Measurements from ENCODE around the gene ACTR3.

The ACTR3 gene

DNA sequence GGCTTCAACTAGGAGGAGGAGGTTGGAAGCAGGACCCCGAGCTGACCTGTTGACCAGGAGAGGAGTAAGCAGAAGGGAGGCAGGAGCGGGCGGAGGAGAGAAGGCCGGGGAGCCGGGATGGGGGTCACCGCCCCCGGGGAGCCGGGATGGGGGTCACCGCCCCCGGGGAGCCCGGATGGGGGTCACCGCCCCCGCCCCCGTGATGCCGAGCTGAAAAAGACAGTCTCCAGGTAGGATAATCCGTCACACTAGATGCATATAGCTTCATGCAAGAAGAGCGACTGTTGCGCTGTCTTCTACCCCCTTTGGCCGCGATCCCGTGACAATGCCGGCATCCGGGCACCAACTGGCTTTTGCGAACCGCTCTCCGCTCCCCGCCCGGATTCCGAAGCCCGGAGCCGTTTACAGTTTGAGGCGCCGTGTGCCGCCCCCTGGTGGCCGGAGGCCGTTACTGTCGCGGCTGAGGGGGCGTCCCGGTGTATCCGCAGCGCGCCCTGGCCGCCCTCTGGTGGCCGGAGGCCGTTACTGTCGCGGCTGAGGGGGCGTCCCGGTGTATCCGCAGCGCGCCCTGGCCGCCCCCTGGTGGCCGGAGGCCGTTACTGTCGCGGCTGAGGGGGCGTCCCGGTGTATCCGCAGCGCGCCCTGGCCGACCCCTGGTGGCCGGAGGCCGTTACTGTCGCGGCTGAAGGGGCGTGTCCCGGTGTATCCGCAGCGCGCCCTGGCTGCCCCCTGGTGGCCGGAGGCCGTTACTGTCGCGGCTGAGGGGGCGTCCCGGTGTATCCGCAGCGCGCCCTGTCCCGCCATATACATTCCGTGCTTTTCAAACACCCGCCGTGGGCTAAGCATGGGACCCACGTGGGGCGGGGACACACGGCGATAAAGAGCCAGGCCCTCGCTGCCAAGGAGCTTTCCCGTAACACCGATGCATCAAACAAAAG, 89.6 kb downstream of the ACTR3 start:
- POLR2A ChIA-PET: no interaction called here
- CTCF ChIA-PET: interaction anchor here (0.7 to 2.5 kb wide), 7 partner anchors 10 to 799 kb away, joined by 3 to 11 read pairs (median 4); no protein-coding TSS in a partner anchor
- H3K4me3 ChIP-seq (ENCODE audit: control insufficient read depth in 1 of 7, extremely low read depth in 1 of 7, insufficient read depth in 4 of 7, low read depth in 2 of 7, low read length in 6 of 7): no peak overlapping the region
- peaks cover 0 to 6% (median 2%) of the 10 kb centered on the region in 5 experiments for H3K9me3 ChIP-seq (ENCODE audit: control extremely low read depth in 1 of 5, control insufficient read depth in 4 of 5, insufficient read depth in 2 of 5, low read depth in 1 of 5, low read length in 4 of 5)
- H3K4me1 ChIP-seq (ENCODE audit: control extremely low read depth in 1 of 4, control insufficient read depth in 4 of 4, insufficient read depth in 4 of 4, low read length in 3 of 4): peaks cover 0 to 17% (median 4%) of the 10 kb centered on the region in 4 experiments
- peak; percentile 15 to 53 (median 42) for DNase-seq
- 65% methylated on average over 66 of the region's 93 CpGs for WGBS (ENCODE audit: insufficient coverage)
- no peaks in the 10 kb centered on the region for H3K36me3 ChIP-seq (ENCODE audit: control insufficient read depth in 4 of 4, insufficient read depth in 4 of 4, low read length in 3 of 4)
- H3K27ac ChIP-seq (ENCODE audit: insufficient read depth in 1 of 2, low read depth in 1 of 2, low read length in 2 of 2, poor library complexity in 1 of 2, severe bottlenecking in 2 of 2): no peak overlapping the region
- H3K27me3 ChIP-seq (replicated peaks in 2 of 5; ENCODE audit: control insufficient read depth in 4 of 5, insufficient read depth in 5 of 5, low read length in 4 of 5): no peaks in the 10 kb centered on the region

GRCh38 chr2:113980946-113981345, 91.1 kb downstream of the ACTR3 start:
- H3K36me3 ChIP-seq (ENCODE audit: control insufficient read depth in 4 of 4, insufficient read depth in 4 of 4, low read length in 3 of 4): no peaks in the 10 kb centered on the region
- peak in 2 of 3 donors; percentile 14 to 39 for DNase-seq
- 95% methylated on average over 2 of the region's 4 CpGs for WGBS (ENCODE audit: insufficient coverage)
- H3K9me3 ChIP-seq (ENCODE audit: control extremely low read depth in 1 of 5, control insufficient read depth in 4 of 5, insufficient read depth in 2 of 5, low read depth in 1 of 5, low read length in 4 of 5): peaks cover 0 to 6% (median 2%) of the 10 kb centered on the region in 5 experiments
- H3K27ac ChIP-seq (ENCODE audit: insufficient read depth in 1 of 2, low read depth in 1 of 2, low read length in 2 of 2, poor library complexity in 1 of 2, severe bottlenecking in 2 of 2): no peak overlapping the region
- ChIA-PET POLR2A (no interaction called here), CTCF (interaction anchor here (1.0 to 1.1 kb wide), 2 partner anchors 15 to 258 kb away, joined by 3 read pairs; no protein-coding TSS in a partner anchor)
- H3K27me3 ChIP-seq (replicated peaks in 2 of 5; ENCODE audit: control insufficient read depth in 4 of 5, insufficient read depth in 5 of 5, low read length in 4 of 5): no peaks in the 10 kb centered on the region
- no peak overlapping the region for H3K4me3 ChIP-seq (ENCODE audit: control insufficient read depth in 1 of 7, extremely low read depth in 1 of 7, insufficient read depth in 4 of 7, low read depth in 2 of 7, low read length in 6 of 7)
- peaks cover 0 to 17% (median 4%) of the 10 kb centered on the region in 4 experiments for H3K4me1 ChIP-seq (ENCODE audit: control extremely low read depth in 1 of 4, control insufficient read depth in 4 of 4, insufficient read depth in 4 of 4, low read length in 3 of 4)

- CTCF ChIA-PET: no interaction called here
- POLR2A ChIA-PET: no interaction called here
- Histone ChIP-seq H3K4me1 (ENCODE audit: control extremely low read depth in 1 of 4, control insufficient read depth in 4 of 4, insufficient read depth in 4 of 4, low read length in 3 of 4) (peaks cover 0 to 12% (median 1%) of the 10 kb centered on the region in 4 experiments), H3K36me3 (ENCODE audit: control insufficient read depth in 4 of 4, insufficient read depth in 4 of 4, low read length in 3 of 4) (no peaks in the 10 kb centered on the region), H3K4me3 (ENCODE audit: control insufficient read depth in 1 of 7, extremely low read depth in 1 of 7, insufficient read depth in 4 of 7, low read depth in 2 of 7, low read length in 6 of 7) (no peak overlapping the region), H3K9me3 (ENCODE audit: control extremely low read depth in 1 of 5, control insufficient read depth in 4 of 5, insufficient read depth in 2 of 5, low read depth in 1 of 5, low read length in 4 of 5) (peaks cover 0 to 6% (median 2%) of the 10 kb centered on the region in 5 experiments), H3K27ac (ENCODE audit: insufficient read depth in 1 of 2, low read depth in 1 of 2, low read length in 2 of 2, poor library complexity in 1 of 2, severe bottlenecking in 2 of 2) (no peak overlapping the region), H3K27me3 (replicated peaks in 2 of 5; ENCODE audit: control insufficient read depth in 4 of 5, insufficient read depth in 5 of 5, low read length in 4 of 5) (no peaks in the 10 kb centered on the region)
- no peak for DNase-seq
- WGBS (ENCODE audit: insufficient coverage): 86% methylated on average over 2 of the region's 8 CpGs
Measured at GRCh38 chr2:113981404-113982134, 91.7 kb downstream of the ACTR3 start.

- Histone ChIP-seq H3K4me3 (ENCODE audit: control insufficient read depth in 1 of 7, extremely low read depth in 1 of 7, insufficient read depth in 4 of 7, low read depth in 2 of 7, low read length in 6 of 7) (no peak overlapping the region), H3K4me1 (ENCODE audit: control extremely low read depth in 1 of 4, control insufficient read depth in 4 of 4, insufficient read depth in 4 of 4, low read length in 3 of 4) (no peaks in the 10 kb centered on the region), H3K27ac (ENCODE audit: insufficient read depth in 1 of 2, low read depth in 1 of 2, low read length in 2 of 2, poor library complexity in 1 of 2, severe bottlenecking in 2 of 2) (no peak overlapping the region), H3K27me3 (replicated peaks in 2 of 5; ENCODE audit: control insufficient read depth in 4 of 5, insufficient read depth in 5 of 5, low read length in 4 of 5) (peaks cover 0 to 6% (median 0%) of the 10 kb centered on the region in 5 experiments), H3K9me3 (ENCODE audit: control extremely low read depth in 1 of 5, control insufficient read depth in 4 of 5, insufficient read depth in 2 of 5, low read depth in 1 of 5, low read length in 4 of 5) (peaks cover 0 to 1% (median 0%) of the 10 kb centered on the region in 5 experiments), H3K36me3 (ENCODE audit: control insufficient read depth in 4 of 4, insufficient read depth in 4 of 4, low read length in 3 of 4) (no peaks in the 10 kb centered on the region)
- ChIA-PET CTCF (no interaction called here), POLR2A (no interaction called here)
- WGBS (ENCODE audit: insufficient coverage): 100% methylated on average over 4 of the region's 7 CpGs
- DNase-seq: no peak
Measured at GRCh38 chr2:113985554-113986397, 95.9 kb downstream of the ACTR3 start.

- ChIA-PET POLR2A (no interaction called here), CTCF (no interaction called here)
- Histone ChIP-seq H3K36me3 (ENCODE audit: control insufficient read depth in 4 of 4, insufficient read depth in 4 of 4, low read length in 3 of 4) (no peaks in the 10 kb centered on the region), H3K27ac (ENCODE audit: insufficient read depth in 1 of 2, low read depth in 1 of 2, low read length in 2 of 2, poor library complexity in 1 of 2, severe bottlenecking in 2 of 2) (no peak overlapping the region), H3K4me3 (ENCODE audit: control insufficient read depth in 1 of 7, extremely low read depth in 1 of 7, insufficient read depth in 4 of 7, low read depth in 2 of 7, low read length in 6 of 7) (no peak overlapping the region), H3K27me3 (replicated peaks in 2 of 5; ENCODE audit: control insufficient read depth in 4 of 5, insufficient read depth in 5 of 5, low read length in 4 of 5) (peaks cover 0 to 6% (median 0%) of the 10 kb centered on the region in 5 experiments), H3K4me1 (ENCODE audit: control extremely low read depth in 1 of 4, control insufficient read depth in 4 of 4, insufficient read depth in 4 of 4, low read length in 3 of 4) (no peaks in the 10 kb centered on the region), H3K9me3 (ENCODE audit: control extremely low read depth in 1 of 5, control insufficient read depth in 4 of 5, insufficient read depth in 2 of 5, low read depth in 1 of 5, low read length in 4 of 5) (peaks cover 0 to 1% (median 0%) of the 10 kb centered on the region in 5 experiments)
- no peak for DNase-seq
- 89% methylated on average over 2 of the region's 4 CpGs for WGBS (ENCODE audit: insufficient coverage)
Measured at GRCh38 chr2:113986762-113987290, 96.9 kb downstream of the ACTR3 start.

GRCh38 chr2:113992090-113992489, 102.2 kb downstream of the ACTR3 start:
- DNase-seq: no peak
- ChIA-PET CTCF (no interaction called here), POLR2A (no interaction called here)
- Histone ChIP-seq H3K27ac (ENCODE audit: insufficient read depth in 1 of 2, low read depth in 1 of 2, low read length in 2 of 2, poor library complexity in 1 of 2, severe bottlenecking in 2 of 2) (no peak overlapping the region), H3K36me3 (ENCODE audit: control insufficient read depth in 4 of 4, insufficient read depth in 4 of 4, low read length in 3 of 4) (no peaks in the 10 kb centered on the region), H3K4me1 (ENCODE audit: control extremely low read depth in 1 of 4, control insufficient read depth in 4 of 4, insufficient read depth in 4 of 4, low read length in 3 of 4) (no peaks in the 10 kb centered on the region), H3K9me3 (ENCODE audit: control extremely low read depth in 1 of 5, control insufficient read depth in 4 of 5, insufficient read depth in 2 of 5, low read depth in 1 of 5, low read length in 4 of 5) (peaks cover 0 to 1% (median 0%) of the 10 kb centered on the region in 5 experiments), H3K4me3 (ENCODE audit: control insufficient read depth in 1 of 7, extremely low read depth in 1 of 7, insufficient read depth in 4 of 7, low read depth in 2 of 7, low read length in 6 of 7) (no peak overlapping the region), H3K27me3 (replicated peaks in 2 of 5; ENCODE audit: control insufficient read depth in 4 of 5, insufficient read depth in 5 of 5, low read length in 4 of 5) (peaks cover 0 to 6% (median 0%) of the 10 kb centered on the region in 5 experiments)
- 100% methylated on average over 1 of the region's 1 CpG for WGBS (ENCODE audit: insufficient coverage)

All from common myeloid progenitor, CD34-positive (primary cell).